GM13976 (cell line): ENCODE measurements around the gene WFIKKN1.

Experiments used
- DNase-seq: peaks from one replicate; pipeline ENCODE4 v3.0.0; 2012; ENCODE audit warnings: low spot score
- in situ Hi-C: fragments of 300-500 bp; cut with MboI; formaldehyde crosslinking; loops from one replicate; pipeline ENCODE4 v1.12.0; 2022; ENCODE audit warnings: low sequenced_read_pairs, mixed read lengths, inconsistent platforms; ENCODE audit not compliant: unreplicated experiment
- TF ChIP-seq, protein P1 (sequence below): IDR thresholded peaks from 2 replicates; pipeline ENCODE4 v1.5.1; 2012; ENCODE audit warnings: borderline replicate concordance, mild to moderate bottlenecking; ENCODE audit not compliant: insufficient read depth; ENCODE audit errors: extremely low read depth, missing control alignments, control extremely low read depth

The WFIKKN1 gene

DNA sequence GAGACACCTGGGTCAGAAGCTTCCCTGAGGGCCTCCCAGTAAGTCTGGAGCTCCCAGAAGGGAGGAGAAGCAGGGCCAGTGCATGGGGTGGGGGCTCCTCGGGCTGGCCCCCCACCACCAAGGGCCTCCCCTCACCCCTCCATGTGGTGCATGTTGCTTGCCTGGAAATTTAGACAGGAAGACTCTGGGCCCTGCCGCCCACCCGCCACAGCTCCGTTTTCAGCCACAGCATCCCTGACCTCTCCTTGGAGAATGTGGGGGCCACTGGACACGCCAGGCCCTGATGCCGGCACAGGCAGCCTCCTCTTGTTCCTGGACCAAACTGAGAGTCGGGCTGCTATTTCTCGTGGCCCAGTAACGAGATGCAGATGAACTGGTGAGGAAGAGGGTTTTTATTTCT is 8.1 kb downstream of the WFIKKN1 start:
- TF ChIP-seq, protein P1, sequence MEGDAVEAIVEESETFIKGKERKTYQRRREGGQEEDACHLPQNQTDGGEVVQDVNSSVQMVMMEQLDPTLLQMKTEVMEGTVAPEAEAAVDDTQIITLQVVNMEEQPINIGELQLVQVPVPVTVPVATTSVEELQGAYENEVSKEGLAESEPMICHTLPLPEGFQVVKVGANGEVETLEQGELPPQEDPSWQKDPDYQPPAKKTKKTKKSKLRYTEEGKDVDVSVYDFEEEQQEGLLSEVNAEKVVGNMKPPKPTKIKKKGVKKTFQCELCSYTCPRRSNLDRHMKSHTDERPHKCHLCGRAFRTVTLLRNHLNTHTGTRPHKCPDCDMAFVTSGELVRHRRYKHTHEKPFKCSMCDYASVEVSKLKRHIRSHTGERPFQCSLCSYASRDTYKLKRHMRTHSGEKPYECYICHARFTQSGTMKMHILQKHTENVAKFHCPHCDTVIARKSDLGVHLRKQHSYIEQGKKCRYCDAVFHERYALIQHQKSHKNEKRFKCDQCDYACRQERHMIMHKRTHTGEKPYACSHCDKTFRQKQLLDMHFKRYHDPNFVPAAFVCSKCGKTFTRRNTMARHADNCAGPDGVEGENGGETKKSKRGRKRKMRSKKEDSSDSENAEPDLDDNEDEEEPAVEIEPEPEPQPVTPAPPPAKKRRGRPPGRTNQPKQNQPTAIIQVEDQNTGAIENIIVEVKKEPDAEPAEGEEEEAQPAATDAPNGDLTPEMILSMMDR = no peak
- no peak for DNase-seq
- in situ Hi-C loops = no loop called here

DNA sequence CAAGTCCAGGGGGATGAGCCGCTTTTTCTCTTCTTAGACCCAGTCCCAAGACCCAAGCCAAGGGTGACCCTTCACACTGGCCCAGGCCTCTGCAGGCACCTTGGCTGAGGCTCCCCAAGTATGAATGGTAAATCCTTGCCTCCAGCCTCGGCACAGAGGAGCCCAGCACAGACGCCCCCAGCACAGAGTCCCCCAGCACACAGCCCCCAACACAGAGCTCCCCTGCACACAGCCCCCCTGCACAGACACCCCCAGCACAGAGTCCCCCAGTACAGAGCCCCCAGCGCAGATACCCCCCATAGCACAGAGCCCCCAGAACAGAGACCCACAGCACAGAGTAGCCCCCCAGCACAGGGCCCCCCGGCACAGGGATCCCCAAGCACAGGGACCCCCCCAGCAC is 9.8 kb downstream of the WFIKKN1 start:
- in situ Hi-C loops = no loop called here
- no peak for DNase-seq
- TF ChIP-seq, protein P1 = no peak

GRCh38 chr16:641326-642188 is 10.8 kb downstream of the WFIKKN1 start, which contains the start of gene MCRIP2:
MCRIP2 (plus strand) TSS chr16:641828; CDS start chr16:641992, 164 bp downstream.
- in situ Hi-C loops = no loop called here
- peak; percentile 94 for DNase-seq
- TF ChIP-seq, protein P1 = no peak

- TF ChIP-seq, protein P1 = no peak
- in situ Hi-C loops = no loop called here
- peak; percentile 74 for DNase-seq
Measured at GRCh38 chr16:642189-643049, 11.6 kb downstream of the WFIKKN1 start.

DNA sequence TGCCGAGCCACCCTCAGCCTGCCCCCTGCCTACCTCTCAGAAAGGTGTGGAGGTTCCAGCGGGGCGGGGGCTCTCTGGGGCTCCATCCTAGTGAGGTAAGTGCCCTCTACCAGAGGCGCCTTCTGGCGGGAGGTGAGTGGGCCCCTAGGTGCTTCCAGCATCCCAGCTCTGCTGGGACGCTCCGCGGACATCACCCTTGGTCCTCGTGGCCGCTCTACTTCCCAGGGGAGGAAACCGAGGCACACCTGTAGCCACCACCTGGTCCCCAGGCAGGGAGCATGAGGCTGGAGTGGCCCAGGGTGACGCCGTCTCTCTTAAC is 12.2 kb downstream of the WFIKKN1 start:
- TF ChIP-seq, protein P1 = no peak
- in situ Hi-C loops = no loop called here
- no peak for DNase-seq

DNA sequence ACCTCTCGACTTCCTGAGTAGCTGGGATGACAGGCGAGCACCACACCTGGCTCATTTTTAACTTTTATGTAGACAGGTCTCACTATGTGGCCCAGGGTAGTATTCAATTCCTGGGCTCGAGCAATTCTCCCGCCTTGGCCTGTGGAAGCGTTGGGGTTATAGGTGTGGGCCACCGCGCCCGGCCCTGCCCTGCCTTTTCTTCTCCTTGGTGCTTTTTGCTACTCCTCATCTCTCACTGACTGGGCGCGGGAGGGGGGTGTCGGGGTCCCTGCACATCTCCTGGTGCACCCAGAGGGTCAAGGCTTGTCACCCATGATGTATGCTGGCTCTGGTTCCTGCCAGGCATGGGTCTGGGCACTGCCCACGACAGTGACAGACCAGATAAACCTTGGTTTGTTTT is 13.8 kb downstream of the WFIKKN1 start:
- in situ Hi-C loops = no loop called here
- TF ChIP-seq, protein P1 = no peak
- no peak for DNase-seq
